A172 (cell line): Measurements from ENCODE around the gene FOSL2. TPM values are rescaled to one million over a fixed set of nuclear protein-coding genes. Genes with fewer than 3 reads are reported as not detected.
A peak's percentile ranks its signal among the peaks of the same experiment; 100 is the strongest.

Experiments used
- DNase-seq: peaks from one replicate; pipeline ENCODE4 v3.0.0-alpha.2; 2015; ENCODE audit warnings: low spot score
- total RNA-seq: library from RNA; depleted of rRNA; stranded (reverse); fragments of >200 nt; shearing (Covaris generic); gene quantifications from 2 replicates; pipeline ENCODE4 v1.2.3, GENCODE V29; 2014; rRNA removed

The FOSL2 gene
- 36.1 and 39.7 TPM in 2 replicates for total RNA-seq

GRCh38 chr2:28392297-28393113, at the start of gene FOSL2:
Gene FOSL2, plus strand, starts transcription at chr2:28392858. Its CDS starts 863 bp downstream, at chr2:28393721.
- DNase-seq, result peak; percentile 99

GRCh38 chr2:28343184-28343942, 49.3 kb upstream of the FOSL2 start:
- no peak for DNase-seq

- no peak for DNase-seq
Observed at GRCh38 chr2:28343971-28344715, 48.5 kb upstream of the FOSL2 start.

- no peak for DNase-seq
Observed at GRCh38 chr2:28344756-28345373, 47.8 kb upstream of the FOSL2 start.

GRCh38 chr2:28345619-28346018, 47.0 kb upstream of the FOSL2 start:
- DNase-seq, result no peak

GRCh38 chr2:28346587-28346986, 46.1 kb upstream of the FOSL2 start:
- no peak for DNase-seq

- no peak for DNase-seq
Observed at GRCh38 chr2:28347193-28347592, 45.5 kb upstream of the FOSL2 start.

GRCh38 chr2:28347596-28347995, 45.1 kb upstream of the FOSL2 start:
- no peak for DNase-seq

GRCh38 chr2:28348149-28348567, 44.5 kb upstream of the FOSL2 start:
- DNase-seq, result no peak

- no peak for DNase-seq
Observed at GRCh38 chr2:28348921-28349320, 43.7 kb upstream of the FOSL2 start.

GRCh38 chr2:28349546-28350165, 43.0 kb upstream of the FOSL2 start:
- DNase-seq, result no peak

GRCh38 chr2:28350196-28350595, 42.5 kb upstream of the FOSL2 start:
- no peak for DNase-seq

- DNase-seq, result no peak
Observed at GRCh38 chr2:28350791-28351285, 41.8 kb upstream of the FOSL2 start.

- DNase-seq, result no peak
Observed at GRCh38 chr2:28351621-28352020, 41.0 kb upstream of the FOSL2 start.

GRCh38 chr2:28352104-28352503, 40.6 kb upstream of the FOSL2 start:
- no peak for DNase-seq

GRCh38 chr2:28352610-28353195, 40.0 kb upstream of the FOSL2 start:
- DNase-seq, result no peak

GRCh38 chr2:28354920-28355520, 37.6 kb upstream of the FOSL2 start:
- DNase-seq, result no peak

GRCh38 chr2:28355521-28356094, 37.0 kb upstream of the FOSL2 start:
- DNase-seq, result peak; percentile 30

- DNase-seq, result peak; percentile 46
Observed at GRCh38 chr2:28356095-28356911, 36.4 kb upstream of the FOSL2 start.
